Measurements from ENCODE around the gene ANKRD6. TPM values are rescaled to one million over a fixed set of nuclear protein-coding genes. Genes with fewer than 3 reads are reported as not detected.

The ANKRD6 gene
- total RNA-seq, 1 experiment from 2014 or later: 25.4 TPM

- no peaks in the 10 kb centered on the region for H3K36me3 ChIP-seq (ENCODE audit: insufficient read depth, low read length, poor library complexity, severe bottlenecking)
- intact Hi-C loops (cut with micrococcal nuclease; ENCODE audit: unreplicated experiment): no loop called here
- no peaks in the 10 kb centered on the region for H3K9me3 ChIP-seq (ENCODE audit: low read depth, low read length, poor library complexity, severe bottlenecking)
- BruUV-seq (replicated peaks): no TSS peak
- peaks cover 5% of the 10 kb centered on the region for H3K4me1 ChIP-seq (ENCODE audit: insufficient read depth, low read length, poor library complexity, severe bottlenecking)
- no peak overlapping the region for H3K4me3 ChIP-seq (ENCODE audit: low read depth, low read length, poor library complexity, severe bottlenecking)
- H3K27me3 ChIP-seq (replicated peaks; ENCODE audit: insufficient read depth, low read depth, low read length, poor library complexity): no peaks in the 10 kb centered on the region
- H3K27ac ChIP-seq (ENCODE audit: low read depth, low read length, poor library complexity, severe bottlenecking): no peak overlapping the region
- CTCF ChIA-PET: no interaction called here
- POLR2A ChIA-PET (ENCODE audit: low non-redundant PET): no interaction called here
- TF ChIP-seq EZH2 (IDR thresholded peaks at IDR 0.05; ENCODE audit: borderline replicate concordance, low read depth, low read length, poor library complexity, severe bottlenecking) (no peak), CTCF (conservative IDR thresholded peaks at IDR 0.05; ENCODE audit: low read depth, low read length) (no peak)
- no peak for DNase-seq (ENCODE audit: low spot score)
These were observed 42.1 kb downstream of the ANKRD6 start for GRCh38 chr6:89475101-89475500.

GRCh38 chr6:89475634-89476033 is 42.7 kb downstream of the ANKRD6 start:
- ChIA-PET CTCF (no interaction called here), POLR2A (ENCODE audit: low non-redundant PET) (no interaction called here)
- TF ChIP-seq EZH2 (IDR thresholded peaks at IDR 0.05; ENCODE audit: borderline replicate concordance, low read depth, low read length, poor library complexity, severe bottlenecking) (no peak), CTCF (conservative IDR thresholded peaks at IDR 0.05; ENCODE audit: low read depth, low read length) (no peak)
- Histone ChIP-seq H3K4me1 (ENCODE audit: insufficient read depth, low read length, poor library complexity, severe bottlenecking) (peaks cover 5% of the 10 kb centered on the region), H3K36me3 (ENCODE audit: insufficient read depth, low read length, poor library complexity, severe bottlenecking) (no peaks in the 10 kb centered on the region), H3K27ac (ENCODE audit: low read depth, low read length, poor library complexity, severe bottlenecking) (no peak overlapping the region), H3K9me3 (ENCODE audit: low read depth, low read length, poor library complexity, severe bottlenecking) (no peaks in the 10 kb centered on the region), H3K4me3 (ENCODE audit: low read depth, low read length, poor library complexity, severe bottlenecking) (no peak overlapping the region), H3K27me3 (replicated peaks; ENCODE audit: insufficient read depth, low read depth, low read length, poor library complexity) (no peaks in the 10 kb centered on the region)
- DNase-seq (ENCODE audit: low spot score): no peak
- intact Hi-C loops (cut with micrococcal nuclease; ENCODE audit: unreplicated experiment): no loop called here
- no TSS peak for BruUV-seq (replicated peaks)

- no TSS peak for BruUV-seq (replicated peaks)
- Histone ChIP-seq H3K4me3 (ENCODE audit: low read depth, low read length, poor library complexity, severe bottlenecking) (no peak overlapping the region), H3K4me1 (ENCODE audit: insufficient read depth, low read length, poor library complexity, severe bottlenecking) (peaks cover 8% of the 10 kb centered on the region), H3K27me3 (replicated peaks; ENCODE audit: insufficient read depth, low read depth, low read length, poor library complexity) (no peaks in the 10 kb centered on the region), H3K36me3 (ENCODE audit: insufficient read depth, low read length, poor library complexity, severe bottlenecking) (no peaks in the 10 kb centered on the region), H3K9me3 (ENCODE audit: low read depth, low read length, poor library complexity, severe bottlenecking) (no peaks in the 10 kb centered on the region), H3K27ac (ENCODE audit: low read depth, low read length, poor library complexity, severe bottlenecking) (no peak overlapping the region)
- DNase-seq (ENCODE audit: low spot score): no peak
- ChIA-PET CTCF (no interaction called here), POLR2A (ENCODE audit: low non-redundant PET) (no interaction called here)
- TF ChIP-seq CTCF (conservative IDR thresholded peaks at IDR 0.05; ENCODE audit: low read depth, low read length) (no peak), EZH2 (IDR thresholded peaks at IDR 0.05; ENCODE audit: borderline replicate concordance, low read depth, low read length, poor library complexity, severe bottlenecking) (no peak)
- intact Hi-C loops (cut with micrococcal nuclease; ENCODE audit: unreplicated experiment): no loop called here
These were observed 46.9 kb downstream of the ANKRD6 start for GRCh38 chr6:89479897-89480296.

Measured in A673 (cell line).